Endothelial cell (in vitro differentiated cells): ENCODE results near the gene SERPINF2. TPM values are rescaled to one million over a fixed set of nuclear protein-coding genes. Genes with fewer than 3 reads are reported as not detected.

ENCODE experiments used
- DNase-seq: peaks from one replicate; pipeline ENCODE4 v3.0.0; 2021; ENCODE audit warnings: low spot score
- H3K27ac Mint-ChIP-seq: one replicate; pipeline ENCODE4 v1.8.0; 2021; ENCODE audit warnings: mixed read lengths, inconsistent platforms; ENCODE audit not compliant: unreplicated experiment
- H3K27me3 Mint-ChIP-seq: one replicate; pipeline ENCODE4 v1.8.0; 2021; ENCODE audit warnings: mild to moderate bottlenecking, moderate library complexity, mixed read lengths, inconsistent platforms; ENCODE audit not compliant: unreplicated experiment
- H3K36me3 Mint-ChIP-seq: one replicate; pipeline ENCODE4 v1.8.0; 2021; ENCODE audit warnings: mild to moderate bottlenecking, low read depth, mixed read lengths, inconsistent platforms; ENCODE audit not compliant: unreplicated experiment
- H3K4me1 Mint-ChIP-seq: one replicate; pipeline ENCODE4 v1.8.0; 2021; ENCODE audit warnings: mild to moderate bottlenecking, mixed read lengths, inconsistent platforms; ENCODE audit not compliant: unreplicated experiment
- H3K4me3 Mint-ChIP-seq: one replicate; pipeline ENCODE4 v1.8.0; 2021; ENCODE audit warnings: mild to moderate bottlenecking, mixed read lengths, inconsistent platforms; ENCODE audit not compliant: unreplicated experiment
- H3K9me3 Mint-ChIP-seq: one replicate; pipeline ENCODE4 v1.8.0; 2021; ENCODE audit warnings: mixed read lengths, inconsistent platforms; ENCODE audit not compliant: unreplicated experiment
- CTCF ChIP-seq: fragments of 200-600 bp; sonication (generic); IDR thresholded peaks from one replicate; pipeline ENCODE4 v1.5.0; 2021; ENCODE audit warnings: antibody characterized with exemption; ENCODE audit not compliant: unreplicated experiment
- total RNA-seq: library from RNA; stranded (reverse); fragmentation: NEBNext Ultra II Directional; extraction: Animal tissue kit (Norgen Biotek cat#: 25700); gene quantifications from one replicate; pipeline ENCODE4 v1.2.1, GENCODE V29; 2021; ENCODE audit not compliant: unreplicated experiment

SERPINF2 gene
- total RNA-seq, 1 donor from 2014 or later, result 0.56 TPM

DNA sequence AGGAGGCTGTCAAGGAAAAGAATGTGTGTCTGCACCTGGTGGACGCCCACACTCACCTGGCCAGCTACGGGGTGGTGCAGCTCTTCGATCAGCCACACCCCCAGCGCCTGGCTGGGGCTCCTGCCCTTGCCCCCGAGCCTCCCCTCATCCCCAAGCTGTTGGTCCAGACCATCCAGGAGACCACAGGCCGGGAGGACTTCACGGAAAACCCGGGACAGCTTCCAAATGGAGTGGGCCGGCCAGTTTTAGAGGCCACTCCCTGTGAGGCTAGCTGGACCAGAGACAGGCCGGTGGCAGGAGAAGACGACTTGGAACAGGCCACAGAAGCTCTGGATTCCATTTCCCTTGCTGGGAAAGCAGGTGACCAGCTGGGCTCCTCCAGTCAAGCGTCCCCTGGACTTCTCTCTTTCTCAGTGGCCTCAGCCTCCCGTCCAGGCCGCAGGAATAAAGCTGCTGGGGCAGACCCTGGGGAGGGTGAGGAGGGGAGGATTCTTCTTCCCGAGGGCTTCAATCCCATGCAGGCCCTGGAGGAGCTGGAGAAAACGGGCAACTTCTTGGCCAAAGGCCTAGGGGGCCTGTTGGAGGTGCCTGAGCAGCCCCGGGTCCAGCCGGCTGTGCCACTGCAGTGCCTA, 15.9 kb upstream of the SERPINF2 start:
- no peak overlapping the region for H3K4me3 Mint-ChIP-seq
- peaks cover 7% of the 10 kb centered on the region for H3K4me1 Mint-ChIP-seq
- H3K27me3 Mint-ChIP-seq, result peaks cover 10% of the 10 kb centered on the region
- H3K9me3 Mint-ChIP-seq, result no peaks in the 10 kb centered on the region
- H3K27ac Mint-ChIP-seq, result no peak overlapping the region
- DNase-seq, result no peak
- no peak for TF ChIP-seq CTCF
- peaks cover 8% of the 10 kb centered on the region for H3K36me3 Mint-ChIP-seq

DNA sequence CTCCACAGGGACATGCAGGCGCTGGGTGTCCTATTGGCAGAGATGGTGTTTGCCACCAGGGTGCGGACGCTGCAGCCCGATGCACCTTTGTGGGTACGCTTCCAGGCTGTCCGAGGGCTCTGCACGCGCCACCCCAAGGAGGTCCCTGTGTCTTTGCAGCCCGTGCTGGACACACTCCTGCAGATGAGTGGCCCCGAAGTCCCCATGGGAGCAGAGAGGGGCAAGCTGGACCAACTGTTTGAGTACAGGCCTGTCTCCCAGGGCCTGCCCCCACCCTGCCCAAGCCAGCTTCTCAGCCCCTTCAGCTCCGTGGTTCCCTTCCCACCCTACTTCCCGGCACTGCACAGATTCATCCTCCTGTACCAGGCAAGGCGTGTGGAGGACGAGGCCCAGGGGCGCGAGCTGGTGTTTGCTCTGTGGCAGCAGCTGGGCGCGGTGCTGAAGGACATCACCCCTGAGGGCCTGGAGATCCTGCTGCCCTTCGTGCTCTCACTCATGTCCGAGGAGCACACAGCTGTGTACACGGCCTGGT, 15.3 kb upstream of the SERPINF2 start:
- no peak for TF ChIP-seq CTCF
- peaks cover 7% of the 10 kb centered on the region for H3K4me1 Mint-ChIP-seq
- peaks cover 10% of the 10 kb centered on the region for H3K27me3 Mint-ChIP-seq
- no peak overlapping the region for H3K4me3 Mint-ChIP-seq
- DNase-seq, result no peak
- no peaks in the 10 kb centered on the region for H3K9me3 Mint-ChIP-seq
- no peak overlapping the region for H3K27ac Mint-ChIP-seq
- peaks cover 8% of the 10 kb centered on the region for H3K36me3 Mint-ChIP-seq

- peaks cover 8% of the 10 kb centered on the region for H3K36me3 Mint-ChIP-seq
- peaks cover 4% of the 10 kb centered on the region for H3K4me1 Mint-ChIP-seq
- no peak for TF ChIP-seq CTCF
- H3K4me3 Mint-ChIP-seq, result no peak overlapping the region
- DNase-seq, result no peak
- peaks cover 10% of the 10 kb centered on the region for H3K27me3 Mint-ChIP-seq
- no peaks in the 10 kb centered on the region for H3K9me3 Mint-ChIP-seq
- H3K27ac Mint-ChIP-seq, result no peak overlapping the region
Observed at GRCh38 chr17:1727876-1728630, 14.6 kb upstream of the SERPINF2 start.

- no peak for DNase-seq
- peaks cover 3% of the 10 kb centered on the region for H3K4me1 Mint-ChIP-seq
- peaks cover 8% of the 10 kb centered on the region for H3K27me3 Mint-ChIP-seq
- peaks cover 12% of the 10 kb centered on the region for H3K36me3 Mint-ChIP-seq
- no peaks in the 10 kb centered on the region for H3K9me3 Mint-ChIP-seq
- no peak overlapping the region for H3K27ac Mint-ChIP-seq
- TF ChIP-seq CTCF, result no peak
- peak overlapping the region; percentile 44 for H3K4me3 Mint-ChIP-seq
Observed at GRCh38 chr17:1729966-1730325, 12.7 kb upstream of the SERPINF2 start.
